ENCODE data around the gene GDPD2. TPM values are rescaled to one million over a fixed set of nuclear protein-coding genes. Genes with fewer than 3 reads are reported as not detected.
A peak's percentile ranks its signal among the peaks of the same experiment; 100 is the strongest.

Gene GDPD2
- total RNA-seq, 2 donors from 2014 or later, result 5.0 to 15.3 TPM

DNA sequence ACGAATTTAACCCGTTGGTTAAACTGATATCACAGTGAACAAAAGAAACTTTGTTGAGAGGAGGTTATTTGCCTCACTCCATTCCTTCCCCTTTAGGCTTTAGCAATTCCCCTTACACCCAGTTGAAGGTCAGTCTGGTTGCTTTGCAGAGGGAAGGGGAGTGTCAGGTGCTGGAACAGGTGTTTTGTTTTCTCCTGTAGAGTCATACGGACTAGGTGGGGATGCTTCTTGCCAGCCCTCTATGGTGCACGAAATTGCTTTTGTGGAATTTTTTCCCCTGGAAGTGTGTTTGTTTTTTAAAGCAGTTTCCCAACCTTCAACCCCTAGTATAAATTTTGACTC lies 54.6 kb downstream of the GDPD2 start:
- TF ChIP-seq, protein P1, sequence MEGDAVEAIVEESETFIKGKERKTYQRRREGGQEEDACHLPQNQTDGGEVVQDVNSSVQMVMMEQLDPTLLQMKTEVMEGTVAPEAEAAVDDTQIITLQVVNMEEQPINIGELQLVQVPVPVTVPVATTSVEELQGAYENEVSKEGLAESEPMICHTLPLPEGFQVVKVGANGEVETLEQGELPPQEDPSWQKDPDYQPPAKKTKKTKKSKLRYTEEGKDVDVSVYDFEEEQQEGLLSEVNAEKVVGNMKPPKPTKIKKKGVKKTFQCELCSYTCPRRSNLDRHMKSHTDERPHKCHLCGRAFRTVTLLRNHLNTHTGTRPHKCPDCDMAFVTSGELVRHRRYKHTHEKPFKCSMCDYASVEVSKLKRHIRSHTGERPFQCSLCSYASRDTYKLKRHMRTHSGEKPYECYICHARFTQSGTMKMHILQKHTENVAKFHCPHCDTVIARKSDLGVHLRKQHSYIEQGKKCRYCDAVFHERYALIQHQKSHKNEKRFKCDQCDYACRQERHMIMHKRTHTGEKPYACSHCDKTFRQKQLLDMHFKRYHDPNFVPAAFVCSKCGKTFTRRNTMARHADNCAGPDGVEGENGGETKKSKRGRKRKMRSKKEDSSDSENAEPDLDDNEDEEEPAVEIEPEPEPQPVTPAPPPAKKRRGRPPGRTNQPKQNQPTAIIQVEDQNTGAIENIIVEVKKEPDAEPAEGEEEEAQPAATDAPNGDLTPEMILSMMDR (IDR thresholded peaks at IDR 0.05), result no peak
- no peak overlapping the region for H3K4me3 ChIP-seq

DNA sequence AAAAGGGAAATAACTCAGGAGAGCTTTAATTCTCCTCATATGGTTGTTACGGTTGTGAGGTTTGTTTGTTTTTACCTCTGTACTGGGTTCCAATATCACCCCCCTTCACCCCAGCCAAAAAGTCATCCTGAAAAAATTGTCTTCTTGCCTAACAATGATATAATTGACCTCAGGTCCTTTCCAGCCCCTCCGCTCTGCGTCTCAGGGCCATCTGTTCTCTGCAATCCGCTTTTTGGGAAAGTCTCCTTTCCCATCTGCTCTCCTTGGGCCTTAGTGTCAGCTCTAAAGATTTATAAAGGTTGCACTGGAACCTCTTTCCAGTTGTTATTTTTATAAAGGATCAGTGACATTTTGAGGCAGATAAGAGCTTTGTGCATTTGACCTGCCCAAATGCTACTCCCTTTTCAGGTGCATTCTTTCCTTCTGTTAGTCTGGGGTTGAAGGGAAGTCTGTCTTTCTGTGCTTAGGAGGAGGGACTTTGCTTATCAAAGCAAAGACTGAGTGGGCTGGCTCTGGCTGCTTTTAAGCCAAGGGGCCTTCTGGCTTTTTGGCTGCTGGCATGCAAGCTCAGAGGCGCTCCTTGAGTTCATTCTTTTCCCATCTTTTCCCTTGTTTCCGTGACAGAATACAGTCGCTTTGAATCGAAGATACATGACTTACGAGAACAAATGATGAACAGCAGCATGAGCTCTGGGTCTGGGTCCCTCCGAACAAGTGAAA lies 55.6 kb downstream of the GDPD2 start:
- TF ChIP-seq, protein P1 (IDR thresholded peaks at IDR 0.05), result no peak
- Histone ChIP-seq H3K27me3 (no peaks in the 10 kb centered on the region), H3K27ac (peak overlapping the region; percentile 79), H3K9me3 (no peaks in the 10 kb centered on the region), H3K9ac (ENCODE audit: low read depth in 2 of 2, low read length in 2 of 2) (peak overlapping the region in 1 of 2 donors; percentile 61), H3K36me3 (no peaks in the 10 kb centered on the region), H3K4me3 (no peak overlapping the region), H3K4me1 (peaks cover 9% of the 10 kb centered on the region)
- intact Hi-C loops (cut with DNase I), result no loop called here
- DNase-seq, result no peak

More for the DNA sequence above, 54.6 kb downstream of the GDPD2 start:
- peak overlapping the region; percentile 79 for H3K27ac ChIP-seq
- H3K9ac ChIP-seq (ENCODE audit: low read depth in 2 of 2, low read length in 2 of 2), result peak overlapping the region in 1 of 2 donors; percentile 61
- intact Hi-C loops (cut with DNase I), result no loop called here
- no peaks in the 10 kb centered on the region for H3K9me3 ChIP-seq
- H3K4me1 ChIP-seq, result peaks cover 9% of the 10 kb centered on the region
- no peak for DNase-seq
- H3K27me3 ChIP-seq, result no peaks in the 10 kb centered on the region
- no peaks in the 10 kb centered on the region for H3K36me3 ChIP-seq

DNA sequence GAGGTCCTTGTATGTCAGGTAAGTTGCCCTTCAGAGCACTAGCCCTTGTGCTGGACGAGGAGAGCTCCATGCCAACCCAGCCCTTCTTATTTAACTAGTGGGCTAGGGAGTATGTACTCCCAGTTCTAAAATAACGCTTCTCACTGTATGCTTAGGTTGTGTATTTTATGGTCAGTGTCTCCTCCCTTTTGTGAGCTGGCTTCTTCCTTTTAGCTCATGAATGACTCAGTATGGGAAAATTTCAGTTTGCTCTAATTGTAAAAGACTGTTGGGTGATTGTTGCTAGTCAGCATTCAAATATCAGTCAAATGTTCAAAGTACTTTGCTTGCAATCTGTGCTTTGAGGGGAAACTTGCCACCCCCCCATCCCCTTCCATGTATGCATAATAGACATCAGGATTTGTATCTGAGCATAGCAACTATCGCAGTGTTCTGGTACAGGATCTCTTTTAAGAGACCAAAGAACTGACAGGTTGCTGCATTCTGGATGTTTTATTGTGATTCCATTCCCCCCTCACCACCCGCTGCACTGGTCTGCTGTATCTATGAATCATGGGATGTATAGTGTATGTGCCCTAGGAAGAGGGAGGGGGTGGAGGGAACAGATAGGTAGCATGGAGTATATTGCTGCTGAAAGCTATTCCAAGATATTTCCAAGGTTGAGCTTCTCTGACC lies 56.3 kb downstream of the GDPD2 start:
- intact Hi-C loops (cut with DNase I), result no loop called here

DNA sequence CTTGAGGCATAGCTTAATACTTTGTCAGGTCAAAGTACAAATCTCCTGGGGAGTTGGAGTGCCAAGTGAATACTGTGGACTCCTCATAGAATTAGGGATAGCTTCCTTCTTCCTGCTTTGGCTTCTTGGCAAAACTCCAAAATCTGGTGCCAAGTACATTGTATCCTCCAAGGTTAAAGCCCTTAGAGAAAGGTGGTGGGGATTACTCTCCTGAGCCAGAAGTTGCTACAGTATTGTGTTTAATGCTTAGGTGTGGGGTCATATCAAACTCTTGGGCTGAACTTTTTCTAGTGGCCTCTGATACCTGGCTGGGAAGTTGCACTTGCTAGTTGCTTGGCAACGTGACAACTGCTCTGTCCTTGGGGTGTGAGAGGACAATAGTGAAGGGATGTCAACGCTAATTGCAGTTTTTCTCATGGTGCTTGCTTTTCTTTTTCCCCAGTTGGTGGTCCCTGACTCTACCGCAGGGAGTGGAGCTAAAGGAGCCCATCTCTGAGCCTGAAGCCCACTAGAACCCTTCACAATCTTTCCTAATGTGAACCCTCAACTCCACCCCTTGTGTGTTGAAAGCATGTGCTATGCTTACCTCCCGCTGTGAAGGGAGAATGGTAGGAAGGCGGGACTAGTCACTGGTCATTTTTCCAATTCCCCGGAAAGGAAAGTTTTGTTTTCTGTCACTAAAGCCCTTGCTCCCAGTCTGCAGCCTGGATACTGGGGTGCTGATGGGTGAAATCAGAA lies 57.0 kb downstream of the GDPD2 start:
- Histone ChIP-seq H3K27ac (peak overlapping the region; percentile 79), H3K9me3 (no peaks in the 10 kb centered on the region), H3K27me3 (no peaks in the 10 kb centered on the region), H3K9ac (ENCODE audit: low read depth in 2 of 2, low read length in 2 of 2) (peak overlapping the region in 1 of 2 donors; percentile 61), H3K36me3 (no peaks in the 10 kb centered on the region), H3K4me3 (no peak overlapping the region), H3K4me1 (peaks cover 9% of the 10 kb centered on the region)
- intact Hi-C loops (cut with DNase I), result no loop called here
- peak; percentile 66 for DNase-seq
- TF ChIP-seq, protein P1 (IDR thresholded peaks at IDR 0.05), result no peak

More for the DNA sequence above, 56.3 kb downstream of the GDPD2 start:
- H3K4me3 ChIP-seq, result no peak overlapping the region
- H3K9ac ChIP-seq (ENCODE audit: low read depth in 2 of 2, low read length in 2 of 2), result peak overlapping the region in 1 of 2 donors; percentile 61
- no peaks in the 10 kb centered on the region for H3K36me3 ChIP-seq
- peaks cover 9% of the 10 kb centered on the region for H3K4me1 ChIP-seq
- DNase-seq, result no peak
- TF ChIP-seq, protein P1 (IDR thresholded peaks at IDR 0.05), result no peak
- H3K27ac ChIP-seq, result peak overlapping the region; percentile 79
- H3K9me3 ChIP-seq, result no peaks in the 10 kb centered on the region
- H3K27me3 ChIP-seq, result no peaks in the 10 kb centered on the region

DNA sequence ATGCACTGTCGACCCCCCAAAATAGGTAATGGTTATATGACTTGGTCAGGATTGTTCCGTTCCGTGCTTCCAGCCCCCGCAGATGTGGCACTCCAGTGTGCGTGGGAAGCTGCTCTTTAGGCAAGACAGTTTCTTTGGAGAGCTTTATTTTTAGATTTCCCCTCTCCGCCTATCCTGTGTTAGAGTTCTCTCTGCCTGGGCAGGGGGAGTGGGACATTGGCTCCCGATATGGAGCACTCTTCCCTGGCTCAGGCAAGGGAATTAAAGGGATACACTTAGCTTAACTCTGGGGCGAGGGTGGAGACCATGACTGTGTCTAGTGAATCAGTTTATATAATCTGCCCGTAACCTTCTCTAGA lies 57.5 kb downstream of the GDPD2 start:
- peak overlapping the region in 1 of 2 donors; percentile 61 for H3K9ac ChIP-seq (ENCODE audit: low read depth in 2 of 2, low read length in 2 of 2)
- H3K27ac ChIP-seq, result peak overlapping the region; percentile 79
- H3K4me1 ChIP-seq, result peaks cover 9% of the 10 kb centered on the region
- intact Hi-C loops (cut with DNase I), result no loop called here
- H3K27me3 ChIP-seq, result no peaks in the 10 kb centered on the region
- H3K9me3 ChIP-seq, result no peaks in the 10 kb centered on the region
- DNase-seq, result no peak
- TF ChIP-seq, protein P1 (IDR thresholded peaks at IDR 0.05), result no peak
- H3K36me3 ChIP-seq, result no peaks in the 10 kb centered on the region
- H3K4me3 ChIP-seq, result no peak overlapping the region

All from colonic mucosa (tissue), 4 donors.